ENCODE measurements around the gene EPS8L1.

EPS8L1 gene

DNA sequence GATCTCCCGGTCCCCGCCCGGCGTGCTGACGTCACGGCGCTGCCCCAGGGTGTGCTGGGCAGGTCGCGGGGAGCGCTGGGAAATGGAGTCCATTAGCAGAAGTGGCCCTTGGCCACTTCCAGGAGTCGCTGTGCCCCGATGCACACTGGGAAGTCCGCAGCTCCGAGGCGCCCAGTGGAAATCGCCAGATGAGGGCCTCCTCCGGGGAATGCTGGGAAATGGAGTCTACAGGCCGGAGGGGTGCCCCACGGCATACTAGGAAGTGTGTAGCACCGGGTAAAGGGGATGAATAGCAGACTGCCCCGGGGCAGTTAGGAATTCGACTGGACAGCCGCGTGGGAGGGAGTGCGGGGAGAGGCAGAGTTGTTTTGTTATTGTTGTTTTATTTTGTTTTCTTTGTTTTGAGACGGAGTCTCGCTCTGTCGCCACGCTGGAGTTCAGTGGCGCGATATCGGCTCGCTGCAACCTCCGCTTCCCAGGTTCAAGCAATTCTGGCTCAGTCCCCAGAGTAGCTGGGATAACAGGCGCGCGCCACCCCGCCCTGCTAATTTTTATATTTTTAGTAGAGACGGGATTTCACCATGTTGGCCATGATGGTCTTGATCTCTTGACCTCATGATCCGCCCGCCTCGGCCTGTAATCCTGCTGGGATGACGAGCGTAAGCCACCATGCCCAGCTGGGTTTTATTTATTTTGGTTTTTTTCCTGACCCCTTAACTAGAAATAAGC is 42.2 kb downstream of the EPS8L1 start:
- peak; percentile 96 for DNase-seq

DNA sequence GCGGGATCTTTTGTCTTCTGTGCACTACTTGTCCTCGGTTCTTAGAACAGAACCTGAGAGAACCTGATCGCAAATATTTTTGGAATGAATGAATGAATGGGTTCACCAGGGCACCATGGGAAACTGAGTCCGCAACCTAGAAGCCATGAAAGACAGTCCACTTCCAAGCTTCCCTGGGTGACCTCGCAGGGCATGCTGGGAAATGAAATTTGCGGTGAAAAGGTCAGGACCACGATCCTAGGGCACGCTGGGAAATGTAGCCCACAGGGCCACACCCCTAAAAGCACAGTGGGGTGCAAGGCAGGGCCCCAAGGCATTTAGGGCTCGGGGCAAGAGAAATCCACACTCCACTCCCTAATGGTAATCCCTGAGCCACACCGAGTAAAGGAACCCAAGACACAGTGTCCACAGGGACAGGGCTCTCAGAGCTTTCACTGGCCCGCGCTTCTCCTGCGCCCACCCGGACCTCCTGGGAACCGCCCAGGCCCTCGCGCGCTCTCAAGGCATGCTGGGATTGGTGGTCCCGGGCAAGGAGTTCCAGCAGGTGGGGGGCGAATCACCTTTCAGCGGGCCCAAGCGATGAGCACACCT is 42.8 kb downstream of the EPS8L1 start:
- DNase-seq: no peak

DNA sequence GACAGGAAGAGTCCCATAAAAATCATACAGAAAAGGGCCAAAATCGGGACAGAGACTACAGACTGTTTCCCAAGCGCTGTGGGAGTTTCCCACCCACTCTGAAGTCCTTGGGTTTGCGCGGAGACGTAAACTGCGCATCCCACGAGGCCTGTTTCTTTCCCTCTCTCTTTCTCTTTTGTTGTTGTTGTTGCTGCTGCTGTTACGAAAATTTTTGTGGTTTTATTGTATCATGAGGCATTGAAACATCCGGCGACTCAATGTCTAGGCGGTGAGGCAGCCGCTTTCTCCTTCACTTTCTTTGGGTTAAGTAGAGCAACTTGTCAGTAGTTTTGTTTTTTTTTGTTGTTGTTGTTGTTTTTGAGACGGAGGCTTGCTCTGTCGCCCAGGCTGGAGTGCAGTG is 43.4 kb downstream of the EPS8L1 start:
- DNase-seq: no peak

DNA sequence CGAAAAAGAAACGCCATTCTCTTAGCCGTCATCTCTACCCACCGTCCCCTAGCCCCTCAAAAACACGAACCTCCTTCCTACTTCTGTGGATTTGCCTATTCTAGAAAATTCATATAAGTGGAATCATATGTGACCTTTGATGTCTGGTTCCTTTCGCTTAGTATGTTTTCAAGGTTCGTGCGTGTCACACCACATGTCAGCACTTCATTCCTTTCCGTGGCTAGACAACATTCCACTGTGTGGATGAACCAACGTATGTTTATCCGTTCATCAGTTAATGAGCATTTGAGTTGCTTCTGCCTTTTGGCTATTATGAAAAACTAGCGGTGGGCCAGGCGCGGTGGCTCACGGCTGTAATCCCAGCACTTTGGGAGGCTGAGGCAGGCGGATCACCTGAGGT is 55.8 kb downstream of the EPS8L1 start:
- no peak for DNase-seq

DNA sequence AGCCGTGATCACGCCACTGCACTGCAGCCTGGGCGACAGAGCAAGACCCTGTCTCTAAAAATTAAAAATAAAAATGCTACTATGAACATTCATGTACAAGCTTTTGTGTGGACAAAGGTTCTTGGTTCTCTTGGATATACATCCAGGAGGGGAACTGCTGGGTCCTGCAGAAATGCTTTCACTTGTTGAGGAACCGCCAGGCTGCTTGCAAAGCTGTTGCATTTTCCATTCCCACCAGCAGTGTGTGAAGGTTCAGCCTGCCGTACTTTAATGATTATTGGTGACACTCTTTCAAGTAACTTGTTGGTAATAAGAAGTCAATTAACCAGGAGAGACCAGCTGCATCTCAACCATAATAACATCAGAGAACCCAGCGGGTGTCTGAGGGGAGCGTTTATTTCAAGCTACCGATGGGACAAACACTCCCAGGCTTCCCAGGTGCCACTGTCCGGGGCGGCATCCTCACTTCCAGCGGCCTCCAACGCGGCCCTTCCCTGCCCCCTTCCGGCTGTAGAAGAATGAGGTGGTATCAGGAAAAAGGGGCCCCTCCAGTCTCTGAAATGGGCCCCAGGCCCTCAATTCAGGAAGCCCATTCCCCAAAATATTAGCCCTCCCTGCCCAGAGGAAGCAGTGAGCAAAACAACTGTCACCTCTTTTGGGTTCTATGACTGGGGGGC is 56.9 kb downstream of the EPS8L1 start:
- no peak for DNase-seq

DNA sequence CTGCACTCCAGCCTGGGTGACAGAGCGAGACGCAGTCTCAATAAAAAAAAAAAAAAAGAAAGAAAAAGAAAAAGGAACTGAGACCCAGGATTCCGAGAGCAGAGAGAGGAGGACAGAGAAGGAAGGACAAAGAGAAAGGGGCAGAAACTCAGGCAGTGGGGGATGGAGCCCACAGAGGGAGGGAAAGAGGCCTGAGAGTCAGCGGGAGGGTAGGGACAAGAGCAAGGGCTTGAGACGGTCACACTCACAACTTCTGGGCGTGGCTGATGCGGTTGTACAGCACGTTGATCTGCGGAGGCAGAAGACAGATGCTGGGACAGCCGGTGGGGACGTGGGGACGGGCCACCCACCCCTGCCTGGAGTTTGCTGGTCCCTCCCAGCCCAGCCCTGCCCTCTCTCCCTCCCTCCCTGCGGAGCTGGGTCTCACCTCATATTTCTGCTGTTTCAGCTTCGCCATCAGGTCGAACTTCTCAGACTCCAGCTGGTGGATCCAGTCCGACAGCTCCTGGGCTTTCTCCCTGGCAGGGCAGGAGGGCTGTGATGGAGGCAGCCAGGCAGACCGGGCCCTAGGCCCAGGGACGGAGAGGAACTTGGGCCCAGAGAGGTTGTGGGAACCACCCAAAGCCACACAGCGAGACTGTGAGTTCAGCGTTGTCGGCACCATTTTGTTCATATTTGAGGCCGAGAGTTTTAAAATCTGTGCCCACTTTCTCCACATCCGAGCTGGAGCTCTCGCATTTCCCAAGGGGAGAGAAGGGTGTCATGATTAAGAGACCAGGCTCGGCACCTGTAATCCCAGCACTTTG is 58.2 kb downstream of the EPS8L1 start:
- DNase-seq: no peak

DNA sequence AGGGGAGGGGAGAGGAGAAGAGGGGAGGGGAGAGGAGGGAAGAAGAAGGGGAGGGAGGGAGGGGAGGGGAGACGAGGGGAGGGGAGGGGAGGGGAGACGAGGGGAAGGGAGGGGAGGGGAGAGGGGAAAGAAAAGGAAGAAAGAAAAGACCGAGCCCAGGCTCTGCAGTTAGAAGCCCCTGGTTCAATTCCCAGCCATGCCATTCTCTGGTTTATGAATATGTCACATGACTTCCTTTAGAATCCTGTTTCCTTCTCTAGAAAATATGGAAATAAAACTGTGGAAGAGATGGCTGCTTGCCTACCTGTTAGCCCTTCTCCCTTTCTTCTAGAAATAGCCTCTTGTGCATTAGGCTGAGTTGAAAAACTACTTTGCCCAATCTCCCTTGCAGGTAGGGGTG is 59.1 kb downstream of the EPS8L1 start:
- no peak for DNase-seq

DNA sequence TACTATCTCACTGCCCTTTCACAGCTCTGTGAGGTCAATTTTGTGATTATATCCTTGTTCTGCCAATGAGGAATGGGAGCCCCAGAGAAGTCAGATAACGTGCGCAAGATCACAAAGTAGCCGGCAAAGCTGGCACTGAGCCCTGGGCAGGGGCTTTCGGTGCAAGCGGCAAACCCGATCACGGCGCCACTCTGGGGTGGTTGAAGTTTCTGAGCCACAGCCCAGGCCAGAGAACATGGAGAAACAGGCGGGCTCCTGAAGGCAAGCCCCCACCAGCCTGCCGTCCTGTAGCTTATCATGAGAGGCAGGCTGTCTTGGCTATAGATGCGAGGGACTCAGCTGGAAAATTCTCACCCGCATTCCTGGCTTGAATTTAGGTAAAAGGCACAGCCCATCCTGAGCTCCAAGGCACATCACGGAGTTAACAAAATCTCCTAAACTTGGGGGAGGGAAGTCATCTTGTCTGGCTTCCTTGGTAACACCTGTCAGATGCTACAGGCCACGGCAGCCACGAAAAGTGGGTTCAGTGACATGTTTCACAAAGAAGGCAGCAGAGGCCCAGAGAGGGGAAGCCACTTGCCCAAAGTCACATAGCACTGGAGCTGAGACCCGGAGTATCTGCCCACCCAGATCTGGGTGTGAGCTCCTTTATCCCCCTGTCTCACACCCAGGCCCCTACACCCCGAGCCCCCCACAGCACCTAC is 60.9 kb downstream of the EPS8L1 start:
- DNase-seq: no peak
